SU-DHL-6 (cell line): Measurements from ENCODE around the gene ZNF80.

Source experiments
- CTCF ChIP-seq: fragments of 200-600 bp; sonication (generic); IDR thresholded peaks from one replicate; pipeline ENCODE4 v1.5.1; 2017; ENCODE audit warnings: antibody characterized with exemption, mild to moderate bottlenecking, low read length, moderate library complexity; ENCODE audit not compliant: insufficient read depth, poor library complexity, severe bottlenecking
- EZH2phosphoT487 ChIP-seq: fragments of 200-600 bp; sonication (generic), shearing (Covaris generic); conservative IDR thresholded peaks from 2 replicates; pipeline ENCODE4 v1.6.1; 2018; ENCODE audit warnings: mild to moderate bottlenecking, antibody characterized with exemption, low read length, moderate library complexity, mixed read lengths

GRCh38 chr3:114186501-114186900 is 50.9 kb downstream of the ZNF80 start:
- TF ChIP-seq CTCF, result no peak
- TF ChIP-seq EZH2phosphoT487, result no peak
